GM10266 (cell line): ENCODE data around the gene CTSS.

ENCODE experiments used
- DNase-seq: peaks from one replicate; pipeline ENCODE4 v3.0.0; 2012; ENCODE audit errors: extremely low spot score
- TF ChIP-seq, protein P1 (sequence below): IDR thresholded peaks from 2 replicates; pipeline ENCODE4 v1.5.1; 2012; ENCODE audit warnings: mild to moderate bottlenecking, low read depth; ENCODE audit not compliant: control insufficient read depth, insufficient read depth; ENCODE audit errors: missing control alignments

CTSS gene

GRCh38 chr1:150683914-150684313, 81.7 kb downstream of the CTSS start:
- no peak for DNase-seq
- TF ChIP-seq, protein P1, sequence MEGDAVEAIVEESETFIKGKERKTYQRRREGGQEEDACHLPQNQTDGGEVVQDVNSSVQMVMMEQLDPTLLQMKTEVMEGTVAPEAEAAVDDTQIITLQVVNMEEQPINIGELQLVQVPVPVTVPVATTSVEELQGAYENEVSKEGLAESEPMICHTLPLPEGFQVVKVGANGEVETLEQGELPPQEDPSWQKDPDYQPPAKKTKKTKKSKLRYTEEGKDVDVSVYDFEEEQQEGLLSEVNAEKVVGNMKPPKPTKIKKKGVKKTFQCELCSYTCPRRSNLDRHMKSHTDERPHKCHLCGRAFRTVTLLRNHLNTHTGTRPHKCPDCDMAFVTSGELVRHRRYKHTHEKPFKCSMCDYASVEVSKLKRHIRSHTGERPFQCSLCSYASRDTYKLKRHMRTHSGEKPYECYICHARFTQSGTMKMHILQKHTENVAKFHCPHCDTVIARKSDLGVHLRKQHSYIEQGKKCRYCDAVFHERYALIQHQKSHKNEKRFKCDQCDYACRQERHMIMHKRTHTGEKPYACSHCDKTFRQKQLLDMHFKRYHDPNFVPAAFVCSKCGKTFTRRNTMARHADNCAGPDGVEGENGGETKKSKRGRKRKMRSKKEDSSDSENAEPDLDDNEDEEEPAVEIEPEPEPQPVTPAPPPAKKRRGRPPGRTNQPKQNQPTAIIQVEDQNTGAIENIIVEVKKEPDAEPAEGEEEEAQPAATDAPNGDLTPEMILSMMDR, result no peak
